KBM-7 (cell line): ENCODE results near the gene CNN2.
A peak's percentile ranks its signal among the peaks of the same experiment; 100 is the strongest.

ENCODE experiments used
- DNase-seq: peaks from one replicate; pipeline ENCODE4 v3.0.0-alpha.2; 2015
- in situ Hi-C: fragments of 300-500 bp; cut with MboI; formaldehyde crosslinking; loops from 2 replicates; pipeline ENCODE4 v1.14.3; 2020; ENCODE audit warnings: low sequenced_read_pairs, low pct_unique_long_range_greater_than_20kb, mixed read lengths

Gene CNN2

DNA sequence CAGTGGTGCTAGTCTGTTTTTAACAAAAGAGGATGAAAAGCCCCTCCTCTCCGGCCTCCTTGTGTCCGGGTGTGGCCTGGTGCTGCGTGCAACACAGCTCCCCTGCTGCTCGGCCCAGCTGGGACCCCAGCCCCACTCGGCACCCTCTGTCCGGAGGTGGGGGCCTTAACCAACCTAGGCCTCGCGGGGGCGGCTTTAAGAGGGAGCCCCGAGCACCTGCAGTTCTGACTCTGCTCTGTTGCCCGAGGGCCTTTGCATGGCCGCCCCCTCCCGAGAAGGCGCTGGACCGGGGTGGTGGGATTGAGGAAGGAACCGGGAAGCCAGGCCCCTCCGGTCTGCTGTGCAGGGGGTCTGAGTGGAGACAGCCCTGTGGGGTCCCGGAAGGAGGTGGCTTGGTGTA is 31.9 kb upstream of the CNN2 start:
- in situ Hi-C loops, result no loop called here
- DNase-seq, result no peak

DNA sequence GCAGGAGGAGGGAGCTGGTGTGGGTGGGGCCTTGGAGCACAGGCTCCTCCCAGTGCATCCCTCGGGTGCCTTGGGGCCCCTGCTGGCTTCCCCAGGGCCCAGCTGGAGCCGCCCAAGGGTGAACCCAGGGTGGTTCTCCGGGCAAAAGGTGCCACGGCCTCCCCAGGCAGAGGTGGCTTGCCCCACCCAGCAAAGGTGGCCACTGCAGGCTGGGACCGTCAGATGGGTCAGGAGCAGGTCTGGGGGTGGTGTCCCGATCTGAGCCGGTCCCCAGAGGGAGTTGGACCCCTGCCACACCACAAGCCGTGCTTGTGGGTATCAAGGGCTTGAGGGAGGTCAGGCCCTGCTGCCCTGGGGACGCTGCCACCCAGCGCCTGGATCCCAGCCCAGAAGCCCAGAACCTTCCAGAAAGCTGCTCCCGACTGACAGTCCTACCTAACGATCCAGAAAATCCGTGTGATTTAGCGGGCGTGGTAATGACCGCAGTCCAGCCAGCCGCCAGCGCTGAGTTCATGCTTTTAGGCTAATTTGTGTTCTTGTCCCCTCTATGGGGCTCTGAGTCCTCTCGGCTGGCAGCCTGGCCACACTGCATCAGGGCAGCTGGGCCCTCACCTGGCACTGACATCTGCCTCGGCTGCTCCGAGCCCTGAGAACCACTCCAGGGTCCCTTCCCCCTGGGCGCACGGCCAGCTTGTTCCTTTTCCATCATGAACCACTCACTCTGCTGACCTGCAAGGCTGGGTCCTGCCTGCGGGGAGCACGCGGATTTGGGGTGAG is 31.2 kb upstream of the CNN2 start:
- DNase-seq, result no peak
- in situ Hi-C loops, result no loop called here

DNA sequence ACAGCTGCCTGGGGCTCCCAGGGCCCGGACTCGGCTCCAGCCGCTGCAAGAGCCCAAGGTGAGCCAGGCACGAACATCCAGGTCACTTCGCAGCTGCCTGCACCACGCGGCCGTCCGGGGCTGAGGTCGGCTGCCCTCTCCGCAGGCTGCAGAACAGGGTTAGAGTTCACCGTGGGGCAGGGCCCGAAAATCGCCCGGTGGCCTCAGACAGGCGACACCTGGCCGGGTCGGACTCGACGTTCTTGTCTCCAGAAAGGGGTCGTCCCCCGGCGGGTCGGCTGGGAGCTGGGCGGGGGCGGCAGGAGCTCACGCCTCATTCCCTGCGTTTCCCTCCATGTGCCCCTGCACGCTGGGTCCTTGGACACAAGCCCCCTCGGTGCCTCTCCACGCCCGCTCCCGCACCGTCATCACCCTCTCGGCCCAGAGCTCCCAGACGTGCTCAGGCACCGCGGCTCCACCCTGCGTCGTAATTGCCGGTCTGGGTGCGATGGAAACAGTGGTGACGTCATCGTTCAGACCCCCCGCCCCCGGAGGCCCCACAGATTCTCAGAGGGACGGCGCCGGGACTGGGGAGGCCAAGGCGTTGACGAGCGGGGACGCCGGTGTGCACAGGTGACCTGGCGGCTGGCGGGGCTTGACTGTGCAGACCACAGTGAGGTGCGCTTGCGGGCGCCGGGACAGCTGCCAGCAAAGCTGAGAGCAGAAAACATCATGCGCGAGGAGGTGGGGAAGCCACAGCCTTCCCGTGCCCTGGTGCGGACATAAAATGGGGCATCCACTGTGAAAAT is 30.2 kb upstream of the CNN2 start:
- in situ Hi-C loops, result no loop called here
- DNase-seq, result peak; percentile 51

DNA sequence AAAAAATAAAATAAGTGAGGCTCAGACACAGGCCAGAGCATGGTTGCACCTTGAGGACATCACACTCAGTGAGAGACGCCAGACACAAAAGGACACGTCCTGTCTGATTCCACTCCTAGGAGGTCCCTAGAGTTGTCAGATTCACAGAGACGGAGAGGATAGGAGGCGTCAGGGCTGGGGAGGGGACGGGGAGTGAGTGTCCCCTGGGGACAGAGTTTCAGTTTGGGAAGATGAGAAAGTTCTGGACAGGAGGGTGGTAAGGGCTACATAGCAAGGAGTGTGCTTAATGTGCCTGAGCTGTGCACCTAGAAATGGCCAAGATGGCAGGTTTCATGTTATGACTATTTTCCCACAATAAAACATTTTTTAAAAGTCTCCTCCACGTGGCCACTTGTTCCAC is 28.3 kb upstream of the CNN2 start:
- in situ Hi-C loops, result no loop called here
- DNase-seq, result no peak

DNA sequence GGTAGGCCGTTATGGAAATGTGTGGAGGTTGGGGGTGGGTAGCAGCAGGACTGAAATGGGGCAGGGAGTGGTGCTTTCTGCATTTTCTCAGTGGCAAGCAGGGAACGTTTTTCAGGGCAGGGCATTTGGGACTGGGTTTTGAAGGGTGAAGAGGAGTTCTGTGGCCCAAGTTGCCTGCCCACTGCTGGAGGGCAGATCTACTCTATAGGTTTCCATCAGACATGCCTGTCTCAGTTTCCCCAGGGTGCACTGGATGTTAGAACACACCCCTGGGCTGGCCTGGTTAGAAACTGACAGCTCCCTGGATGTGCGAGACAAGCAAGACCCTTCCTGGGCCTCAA is 27.1 kb upstream of the CNN2 start:
- no peak for DNase-seq
- in situ Hi-C loops, result no loop called here

DNA sequence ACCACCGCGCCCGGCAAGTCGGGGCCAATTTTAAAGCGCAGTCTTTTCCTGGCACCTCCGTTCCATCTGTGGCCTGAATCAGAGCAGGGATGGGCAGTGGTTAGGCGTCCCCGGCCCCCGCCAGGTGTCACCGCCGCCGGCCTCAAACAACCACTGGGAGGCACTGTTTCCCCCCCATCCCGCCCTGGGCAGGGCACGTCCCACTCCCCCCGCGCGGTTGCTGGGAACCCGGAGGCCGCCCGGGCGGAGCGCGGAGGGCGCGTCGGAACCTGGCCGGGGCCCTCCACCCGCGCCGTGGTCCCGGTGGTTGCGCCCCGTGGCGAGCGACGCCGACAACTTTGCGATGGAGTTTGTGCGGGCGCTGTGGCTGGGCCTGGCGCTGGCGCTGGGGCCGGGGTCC is 26.3 kb upstream of the CNN2 start, which contains the start of gene GRIN3B:
Gene GRIN3B, plus strand, starts transcription at position 325 of the 400 bp plus-strand sequence. Its CDS starts 19 bp downstream, at position 344.
- in situ Hi-C loops, result no loop called here
- peak; percentile 78 for DNase-seq

DNA sequence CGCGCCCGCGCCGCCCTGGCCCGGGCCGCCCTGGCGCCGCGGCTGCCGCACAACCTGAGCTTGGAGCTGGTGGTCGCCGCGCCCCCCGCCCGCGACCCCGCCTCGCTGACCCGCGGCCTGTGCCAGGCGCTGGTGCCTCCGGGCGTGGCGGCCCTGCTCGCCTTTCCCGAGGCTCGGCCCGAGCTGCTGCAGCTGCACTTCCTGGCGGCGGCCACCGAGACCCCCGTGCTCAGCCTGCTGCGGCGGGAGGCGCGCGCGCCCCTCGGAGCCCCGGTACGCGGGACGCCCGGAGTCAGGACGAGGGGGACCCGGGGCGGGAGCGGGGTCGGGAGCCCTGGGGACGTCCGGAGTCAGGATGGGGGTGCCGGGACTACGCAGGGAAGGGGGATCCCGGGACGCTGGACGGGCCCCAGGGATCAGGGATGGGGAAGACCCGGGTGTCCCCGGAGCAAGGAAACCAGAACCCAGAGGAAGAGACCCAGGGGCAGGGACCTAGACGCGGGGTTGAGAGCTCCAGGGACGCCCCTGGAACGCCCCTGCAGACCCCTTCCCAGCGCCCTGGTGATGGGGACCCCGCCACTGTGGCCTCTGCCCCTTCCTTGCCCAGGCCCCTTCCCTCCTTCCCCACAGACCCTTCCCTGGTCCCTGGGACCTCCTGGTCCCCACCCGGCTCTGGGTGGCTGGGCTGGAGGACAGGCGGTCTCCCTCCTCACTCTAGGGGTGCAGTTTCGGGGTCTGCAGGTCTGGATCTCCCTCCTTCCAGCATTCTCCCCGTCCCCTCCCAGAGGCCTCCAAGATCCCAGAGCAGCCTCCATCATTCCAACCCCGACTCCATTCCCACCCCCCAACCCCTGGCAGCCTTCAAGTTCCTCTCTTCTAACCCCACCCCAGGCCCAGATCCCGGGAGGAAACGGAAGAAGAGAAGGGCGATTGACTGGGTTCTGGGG is 25.5 kb upstream of the CNN2 start:
- in situ Hi-C loops, result no loop called here
- no peak for DNase-seq

DNA sequence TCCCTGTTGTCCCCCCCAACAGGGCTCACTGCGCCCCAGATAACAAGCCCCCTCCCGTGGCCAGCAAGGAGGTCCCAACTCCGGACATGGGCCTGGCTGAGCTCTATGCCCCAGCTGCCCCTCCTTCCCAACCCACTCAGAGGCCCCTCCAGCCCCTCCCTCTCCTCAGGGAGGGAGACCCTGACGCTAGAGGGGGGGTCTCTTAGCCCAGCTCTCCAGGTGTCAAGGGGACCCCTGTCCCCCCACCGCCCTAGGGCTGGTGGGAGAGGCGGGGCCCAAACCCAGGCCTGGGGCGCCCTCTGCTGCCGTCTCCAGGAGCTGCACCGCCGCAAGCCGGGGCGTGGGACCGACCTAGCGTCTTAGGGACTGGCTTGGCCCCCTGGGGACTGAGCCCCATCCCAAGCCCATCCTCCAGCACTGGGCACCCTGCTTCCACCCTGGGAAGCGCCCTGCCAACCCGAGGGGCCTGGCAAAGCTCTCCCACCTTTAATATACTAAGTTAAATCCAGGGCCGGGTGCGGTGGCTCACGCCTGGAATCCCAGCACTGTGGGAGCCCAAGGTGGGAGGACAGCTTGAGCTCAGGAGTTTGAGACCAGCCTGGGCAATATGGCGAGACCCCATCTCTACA is 24.8 kb upstream of the CNN2 start:
- peak; percentile 62 for DNase-seq

DNA sequence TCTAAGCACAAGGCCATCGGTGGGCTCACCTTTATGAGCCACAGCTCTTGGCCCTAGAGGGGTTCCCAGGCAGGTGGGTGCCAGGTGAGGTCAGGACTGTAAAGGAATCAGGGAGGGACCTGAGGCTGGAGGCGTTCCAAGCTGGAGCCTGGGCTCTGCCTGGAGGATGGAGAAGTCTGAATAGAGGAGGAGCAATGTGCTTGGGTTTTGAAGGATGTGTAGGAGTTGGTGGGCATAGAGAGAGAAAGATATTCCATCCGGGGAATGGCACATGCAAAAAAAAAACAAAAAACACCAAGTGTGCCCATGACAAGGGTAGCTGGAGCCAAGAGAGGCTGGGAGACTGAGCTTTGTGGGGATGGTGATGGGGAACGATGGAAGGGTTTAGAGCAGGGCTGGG is 23.8 kb upstream of the CNN2 start:
- DNase-seq, result no peak
- in situ Hi-C loops, result no loop called here

More for the DNA sequence above, 24.8 kb upstream of the CNN2 start:
- in situ Hi-C loops, result no loop called here

DNA sequence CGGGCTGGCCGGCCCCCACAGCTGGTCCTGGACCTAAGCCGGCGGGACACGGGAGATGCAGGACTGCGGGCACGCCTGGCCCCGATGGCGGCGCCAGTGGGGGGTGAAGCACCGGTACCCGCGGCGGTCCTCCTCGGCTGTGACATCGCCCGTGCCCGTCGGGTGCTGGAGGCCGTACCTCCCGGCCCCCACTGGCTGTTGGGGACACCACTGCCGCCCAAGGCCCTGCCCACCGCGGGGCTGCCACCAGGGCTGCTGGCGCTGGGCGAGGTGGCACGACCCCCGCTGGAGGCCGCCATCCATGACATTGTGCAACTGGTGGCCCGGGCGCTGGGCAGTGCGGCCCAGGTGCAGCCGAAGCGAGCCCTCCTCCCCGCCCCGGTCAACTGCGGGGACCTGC is 23.1 kb upstream of the CNN2 start:
- no peak for DNase-seq
- in situ Hi-C loops, result no loop called here

DNA sequence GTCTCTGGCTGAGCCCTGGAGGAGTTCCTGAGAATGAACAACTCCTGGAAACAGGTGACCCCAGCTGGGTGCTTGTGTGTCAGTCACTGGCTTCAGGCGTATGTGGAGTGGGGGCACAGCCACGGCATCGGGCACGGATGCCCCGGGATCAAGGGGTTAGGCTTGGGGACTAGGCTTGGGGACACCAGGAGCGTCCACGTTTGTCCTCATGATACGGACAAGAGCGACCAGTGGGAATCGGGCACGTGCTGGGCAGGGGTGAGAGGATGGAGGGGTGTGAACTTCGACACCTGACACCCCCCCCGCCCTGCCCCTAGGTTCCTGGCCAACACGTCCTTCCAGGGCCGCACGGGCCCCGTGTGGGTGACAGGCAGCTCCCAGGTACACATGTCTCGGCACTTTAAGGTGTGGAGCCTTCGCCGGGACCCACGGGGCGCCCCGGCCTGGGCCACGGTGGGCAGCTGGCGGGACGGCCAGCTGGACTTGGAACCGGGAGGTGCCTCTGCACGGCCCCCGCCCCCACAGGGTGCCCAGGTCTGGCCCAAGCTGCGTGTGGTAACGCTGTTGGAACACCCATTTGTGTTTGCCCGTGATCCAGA is 22.1 kb upstream of the CNN2 start:
- in situ Hi-C loops, result no loop called here
- no peak for DNase-seq

DNA sequence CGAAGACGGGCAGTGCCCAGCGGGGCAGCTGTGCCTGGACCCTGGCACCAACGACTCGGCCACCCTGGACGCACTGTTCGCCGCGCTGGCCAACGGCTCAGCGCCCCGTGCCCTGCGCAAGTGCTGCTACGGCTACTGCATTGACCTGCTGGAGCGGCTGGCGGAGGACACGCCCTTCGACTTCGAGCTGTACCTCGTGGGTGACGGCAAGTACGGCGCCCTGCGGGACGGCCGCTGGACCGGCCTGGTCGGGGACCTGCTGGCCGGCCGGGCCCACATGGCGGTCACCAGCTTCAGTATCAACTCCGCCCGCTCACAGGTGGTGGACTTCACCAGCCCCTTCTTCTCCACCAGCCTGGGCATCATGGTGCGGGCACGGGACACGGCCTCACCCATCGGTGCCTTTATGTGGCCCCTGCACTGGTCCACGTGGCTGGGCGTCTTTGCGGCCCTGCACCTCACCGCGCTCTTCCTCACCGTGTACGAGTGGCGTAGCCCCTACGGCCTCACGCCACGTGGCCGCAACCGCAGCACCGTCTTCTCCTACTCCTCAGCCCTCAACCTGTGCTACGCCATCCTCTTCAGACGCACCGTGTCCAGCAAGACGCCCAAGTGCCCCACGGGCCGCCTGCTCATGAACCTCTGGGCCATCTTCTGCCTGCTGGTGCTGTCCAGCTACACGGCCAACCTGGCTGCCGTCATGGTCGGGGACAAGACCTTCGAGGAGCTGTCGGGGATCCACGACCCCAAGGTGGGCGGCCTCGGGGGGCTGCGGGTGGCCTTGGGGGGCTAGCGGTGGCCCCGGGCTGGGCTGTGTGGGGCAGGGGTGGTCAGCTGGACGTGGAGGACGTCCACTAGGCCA is 21.4 kb upstream of the CNN2 start:
- in situ Hi-C loops, result no loop called here
- DNase-seq, result no peak

DNA sequence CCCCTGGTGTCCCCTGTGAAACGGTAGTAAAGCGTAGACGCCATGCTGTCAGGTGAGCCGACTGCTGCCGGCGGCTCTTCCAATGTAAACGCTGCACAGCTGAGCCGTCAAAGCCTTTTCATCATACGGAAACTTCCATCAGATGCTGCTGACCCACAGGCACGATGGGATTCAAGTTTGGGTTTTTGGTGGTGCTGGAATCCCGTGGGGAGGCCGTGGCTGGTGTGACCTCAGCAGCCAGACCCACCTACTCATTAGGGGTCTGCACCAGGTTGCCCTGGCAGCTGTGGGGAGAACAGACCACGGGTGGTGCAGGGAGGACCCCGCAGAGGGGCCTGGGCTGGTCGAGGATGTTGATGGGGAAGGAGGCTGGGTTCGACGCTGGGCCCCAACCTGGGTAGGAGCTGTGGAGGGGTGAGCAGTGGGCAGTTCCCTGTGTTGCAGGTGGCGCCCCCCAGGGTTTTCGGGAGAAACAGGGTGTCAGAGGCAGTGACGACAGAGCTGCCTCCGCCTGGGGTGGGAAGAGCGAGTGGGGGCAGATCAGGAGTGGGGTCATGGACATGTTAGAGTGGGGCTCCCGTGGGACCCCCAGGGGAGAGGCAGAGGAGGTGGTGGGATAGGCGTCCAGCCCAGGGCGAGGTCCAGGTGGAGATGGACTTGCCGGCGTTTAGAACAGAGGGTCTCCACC is 19.6 kb upstream of the CNN2 start:
- in situ Hi-C loops, result no loop called here
- no peak for DNase-seq

DNA sequence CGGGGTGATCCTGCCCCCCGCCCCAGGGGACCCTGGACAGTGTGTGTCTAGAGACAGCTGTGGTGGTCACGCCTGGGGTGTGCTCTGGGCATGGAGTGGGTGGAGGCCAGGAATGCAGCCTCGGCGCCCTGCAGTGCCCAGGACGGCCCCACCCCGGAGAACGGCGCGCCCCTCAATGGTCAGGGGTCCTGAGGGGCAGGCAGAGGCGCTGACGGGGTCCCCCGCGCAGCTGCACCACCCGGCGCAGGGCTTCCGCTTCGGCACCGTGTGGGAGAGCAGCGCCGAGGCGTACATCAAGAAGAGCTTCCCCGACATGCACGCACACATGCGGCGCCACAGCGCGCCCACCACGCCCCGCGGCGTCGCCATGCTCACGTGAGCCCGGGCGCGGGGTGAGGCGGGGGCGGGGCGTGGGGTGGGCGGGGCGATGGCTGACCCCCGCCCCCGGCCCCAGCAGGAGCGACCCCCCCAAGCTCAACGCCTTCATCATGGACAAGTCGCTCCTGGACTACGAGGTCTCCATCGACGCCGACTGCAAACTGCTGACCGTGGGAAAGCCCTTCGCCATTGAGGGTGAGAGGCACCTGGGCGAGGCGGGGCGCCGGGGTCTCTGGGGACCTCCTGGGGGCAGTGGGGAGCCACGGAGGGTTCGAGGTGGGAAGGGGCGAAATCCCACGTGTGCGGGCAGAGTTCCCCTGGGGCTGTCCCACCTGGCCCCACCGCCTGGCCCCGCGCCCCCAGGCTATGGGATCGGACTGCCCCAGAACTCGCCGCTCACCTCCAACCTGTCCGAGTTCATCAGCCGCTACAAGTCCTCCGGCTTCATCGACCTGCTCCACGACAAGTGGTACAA is 18.8 kb upstream of the CNN2 start:
- DNase-seq, result no peak
- in situ Hi-C loops, result no loop called here

DNA sequence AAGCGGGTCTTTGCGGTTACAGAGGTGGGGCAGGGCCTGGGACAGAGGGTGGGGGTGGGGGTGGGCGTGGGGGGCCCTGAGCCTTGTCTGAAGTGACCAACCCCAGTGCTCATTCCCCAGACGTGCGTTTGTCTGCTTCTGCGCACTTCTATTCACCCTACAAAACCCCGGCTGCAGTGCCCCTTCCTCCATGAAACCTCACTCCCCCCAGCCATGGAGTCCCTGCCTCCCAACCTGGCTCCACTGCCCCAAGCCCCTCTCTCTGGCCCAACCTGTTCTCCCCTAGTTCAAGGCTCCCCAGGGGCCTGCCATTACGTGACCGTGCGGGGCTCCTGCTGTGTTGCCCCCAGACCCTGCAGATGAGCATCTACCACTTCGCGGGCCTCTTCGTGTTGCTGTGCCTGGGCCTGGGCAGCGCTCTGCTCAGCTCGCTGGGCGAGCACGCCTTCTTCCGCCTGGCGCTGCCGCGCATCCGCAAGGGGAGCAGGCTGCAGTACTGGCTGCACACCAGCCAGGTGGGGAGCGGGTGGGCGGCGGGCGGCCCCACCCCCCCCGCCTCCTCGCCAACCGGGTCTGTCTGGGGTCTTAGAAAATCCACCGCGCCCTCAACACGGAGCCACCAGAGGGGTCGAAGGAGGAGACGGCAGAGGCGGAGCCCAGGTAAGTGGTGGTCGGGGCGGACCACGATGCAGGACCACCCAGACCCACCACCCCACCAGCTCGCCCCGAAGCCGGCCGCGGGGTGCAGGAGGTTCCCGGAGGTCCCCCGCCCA is 18.0 kb upstream of the CNN2 start:
- in situ Hi-C loops, result no loop called here
- DNase-seq, result no peak
